Measurements from ENCODE around the gene NEURL3. TPM values are rescaled to one million over a fixed set of nuclear protein-coding genes. Genes with fewer than 3 reads are reported as not detected.
A peak's percentile ranks its signal among the peaks of the same experiment; 100 is the strongest.

NEURL3 gene
- total and polyA plus RNA-seq, 2 experiments from 2014 or later: 1.8 to 8.1 TPM

GRCh38 chr2:96533292-96534073, 28.3 kb upstream of the NEURL3 start:
- DNase-seq (ENCODE audit: low spot score): no peak
- no peaks in the 10 kb centered on the region for H3K36me3 ChIP-seq (replicated peaks; ENCODE audit: insufficient read depth, low read depth)
- peaks cover 8% of the 10 kb centered on the region for H3K27me3 ChIP-seq
- peak overlapping the region; percentile 1 for H3K27ac ChIP-seq
- no peaks in the 10 kb centered on the region for H3K9me2 ChIP-seq (replicated peaks; ENCODE audit: insufficient read depth)
- H2AFZ ChIP-seq: no peak overlapping the region
- H4K20me1 ChIP-seq (ENCODE audit: insufficient read depth, poor library complexity, severe bottlenecking): peaks cover 7% of the 10 kb centered on the region
- H3K79me2 ChIP-seq: peaks cover 5% of the 10 kb centered on the region
- no peaks in the 10 kb centered on the region for H3K9me3 ChIP-seq (ENCODE audit: low read depth)
- WGBS (ENCODE audit: low lambda C conversion rate, missing lambda C conversion rate): 57% methylated on average over 8 of the region's 8 CpGs
- peak overlapping the region; percentile 5 for H3K4me2 ChIP-seq
- TF ChIP-seq EZH2 (IDR thresholded peaks at IDR 0.05; ENCODE audit: borderline replicate concordance): no peak
- TF ChIP-seq CTCF (IDR thresholded peaks at IDR 0.05; ENCODE audit: poor library complexity): no peak
- TF ChIP-seq EZH2phosphoT487 (IDR thresholded peaks at IDR 0.05; ENCODE audit: low read depth, severe bottlenecking, unreplicated experiment): no peak
- H3K4me3 ChIP-seq: no peak overlapping the region
- H3K4me1 ChIP-seq (ENCODE audit: insufficient read depth): peaks cover 32% of the 10 kb centered on the region

- H3K4me1 ChIP-seq (ENCODE audit: insufficient read depth): peaks cover 30% of the 10 kb centered on the region
- H2AFZ ChIP-seq: no peak overlapping the region
- DNase-seq (ENCODE audit: low spot score): no peak
Measured at GRCh38 chr2:96532641-96533291, 27.6 kb upstream of the NEURL3 start.

GRCh38 chr2:96531872-96532505, 26.8 kb upstream of the NEURL3 start:
- Histone ChIP-seq H3K27me3 (no peaks in the 10 kb centered on the region), H3K4me2 (peak overlapping the region; percentile 71), H3K4me3 (no peak overlapping the region), H3K27ac (peak overlapping the region; percentile 86), H3K9me3 (ENCODE audit: low read depth) (no peaks in the 10 kb centered on the region), H3K79me2 (no peaks in the 10 kb centered on the region), H2AFZ (peak overlapping the region; percentile 17), H3K9me2 (replicated peaks; ENCODE audit: insufficient read depth) (no peaks in the 10 kb centered on the region), H3K4me1 (ENCODE audit: insufficient read depth) (peaks cover 26% of the 10 kb centered on the region), H3K36me3 (replicated peaks; ENCODE audit: insufficient read depth, low read depth) (no peaks in the 10 kb centered on the region), H4K20me1 (ENCODE audit: insufficient read depth, poor library complexity, severe bottlenecking) (no peaks in the 10 kb centered on the region)
- 10% methylated on average over 23 of the region's 23 CpGs for WGBS (ENCODE audit: low lambda C conversion rate, missing lambda C conversion rate)
- peak; percentile 97 for DNase-seq (ENCODE audit: low spot score)
- TF ChIP-seq EZH2 (IDR thresholded peaks at IDR 0.05; ENCODE audit: borderline replicate concordance) (no peak), EZH2phosphoT487 (IDR thresholded peaks at IDR 0.05; ENCODE audit: low read depth, severe bottlenecking, unreplicated experiment) (no peak), CTCF (IDR thresholded peaks at IDR 0.05; ENCODE audit: poor library complexity) (no peak)

More at GRCh38 chr2:96532641-96533291, 27.6 kb upstream of the NEURL3 start:
- H3K9me2 ChIP-seq (replicated peaks; ENCODE audit: insufficient read depth): no peaks in the 10 kb centered on the region
- TF ChIP-seq EZH2phosphoT487 (IDR thresholded peaks at IDR 0.05; ENCODE audit: low read depth, severe bottlenecking, unreplicated experiment) (no peak), CTCF (IDR thresholded peaks at IDR 0.05; ENCODE audit: poor library complexity) (no peak), EZH2 (IDR thresholded peaks at IDR 0.05; ENCODE audit: borderline replicate concordance) (no peak)
- H4K20me1 ChIP-seq (ENCODE audit: insufficient read depth, poor library complexity, severe bottlenecking): peaks cover under 1% of the 10 kb centered on the region
- 92% methylated on average over 7 of the region's 7 CpGs for WGBS (ENCODE audit: low lambda C conversion rate, missing lambda C conversion rate)
- H3K79me2 ChIP-seq: peaks cover 2% of the 10 kb centered on the region
- peaks cover 2% of the 10 kb centered on the region for H3K27me3 ChIP-seq
- no peaks in the 10 kb centered on the region for H3K9me3 ChIP-seq (ENCODE audit: low read depth)
- no peaks in the 10 kb centered on the region for H3K36me3 ChIP-seq (replicated peaks; ENCODE audit: insufficient read depth, low read depth)
- H3K4me3 ChIP-seq: no peak overlapping the region
- H3K27ac ChIP-seq: peak overlapping the region; percentile 61
- peak overlapping the region; percentile 71 for H3K4me2 ChIP-seq
